GDM1 (cell line): ENCODE data around the gene NRIP1.

Experiments used
- DNase-seq: peaks from one replicate; lab custom pipeline; 2025; lab: John Stamatoyannopoulos, UW

Gene NRIP1

GRCh38 chr21:15005391-15005790 lies 59.4 kb downstream of the NRIP1 start:
- DNase-seq, result no peak

- no peak for DNase-seq
Observed at GRCh38 chr21:15004721-15005370, 60.0 kb downstream of the NRIP1 start.

GRCh38 chr21:15003463-15004135 lies 61.2 kb downstream of the NRIP1 start:
- no peak for DNase-seq

GRCh38 chr21:15001857-15002606 lies 62.8 kb downstream of the NRIP1 start:
- DNase-seq, result no peak

- no peak for DNase-seq
Observed at GRCh38 chr21:15001113-15001512, 63.7 kb downstream of the NRIP1 start.

GRCh38 chr21:15000081-15000480 lies 64.7 kb downstream of the NRIP1 start:
- no peak for DNase-seq

GRCh38 chr21:14998784-14999183 lies 66.0 kb downstream of the NRIP1 start:
- DNase-seq, result no peak

- no peak for DNase-seq
Observed at GRCh38 chr21:14998336-14998735, 66.5 kb downstream of the NRIP1 start.

GRCh38 chr21:14995695-14996490 lies 68.9 kb downstream of the NRIP1 start:
- no peak for DNase-seq

- no peak for DNase-seq
Observed at GRCh38 chr21:14995226-14995625, 69.6 kb downstream of the NRIP1 start.

GRCh38 chr21:14993115-14993514 lies 71.7 kb downstream of the NRIP1 start:
- no peak for DNase-seq

- no peak for DNase-seq
Observed at GRCh38 chr21:14991957-14992356, 72.8 kb downstream of the NRIP1 start.

- no peak for DNase-seq
Observed at GRCh38 chr21:14989359-14989758, 75.4 kb downstream of the NRIP1 start.

GRCh38 chr21:14988760-14989159 lies 76.0 kb downstream of the NRIP1 start:
- DNase-seq, result no peak

GRCh38 chr21:14987370-14988170 lies 77.2 kb downstream of the NRIP1 start:
- no peak for DNase-seq

- no peak for DNase-seq
Observed at GRCh38 chr21:14985306-14985705, 79.5 kb downstream of the NRIP1 start.

GRCh38 chr21:14982336-14982735 lies 82.5 kb downstream of the NRIP1 start:
- no peak for DNase-seq

- no peak for DNase-seq
Observed at GRCh38 chr21:14981246-14981645, 83.6 kb downstream of the NRIP1 start.

GRCh38 chr21:14979264-14979663 lies 85.5 kb downstream of the NRIP1 start:
- no peak for DNase-seq

- DNase-seq, result no peak
Observed at GRCh38 chr21:14977814-14978213, 87.0 kb downstream of the NRIP1 start.

- DNase-seq, result no peak
Observed at GRCh38 chr21:14975136-14975919, 89.5 kb downstream of the NRIP1 start.
